ENCODE data around the gene PAQR5. TPM values are rescaled to one million over a fixed set of nuclear protein-coding genes. Genes with fewer than 3 reads are reported as not detected.
"Not testable (repeated sequence)": the region's sequence is repeated elsewhere in the genome, so short reads cannot be mapped to it uniquely, and the experiment has no call there.

PAQR5 gene
- total RNA-seq, 1 experiment from 2014 or later: 4.9 TPM

GRCh38 chr15:69380726-69381105 lies 82.0 kb downstream of the PAQR5 start:
- Histone ChIP-seq H3K9me3 (ENCODE audit: insufficient read depth, low read depth) (no peaks in the 10 kb centered on the region), H3K27me3 (ENCODE audit: insufficient read depth, low read depth) (no peaks in the 10 kb centered on the region), H3K4me1 (replicated peaks; ENCODE audit: insufficient read depth) (no peaks in the 10 kb centered on the region), H2AFZ (no peak overlapping the region), H3K9me2 (ENCODE audit: insufficient read depth) (no peaks in the 10 kb centered on the region), H3F3A (ENCODE audit: insufficient read depth, low read depth) (no peaks in the 10 kb centered on the region), H3K36me3 (ENCODE audit: low read depth) (no peaks in the 10 kb centered on the region), H4K20me1 (ENCODE audit: insufficient read depth) (no peaks in the 10 kb centered on the region), H3K79me2 (ENCODE audit: low read depth) (no peaks in the 10 kb centered on the region), H3K4me2 (no peak overlapping the region), H3K27ac (no peak overlapping the region), H3K4me3 (no peak overlapping the region)
- BruUV-seq (replicated peaks): no TSS peak
- intact Hi-C loops (cut with micrococcal nuclease; ENCODE audit: unreplicated experiment): no loop called here
- ChIA-PET POLR2A (ENCODE audit: unreplicated experiment) (no interaction called here), CTCF (interaction anchor here (0.6 kb wide), 1 partner anchor 57 kb away, joined by 10 read pairs; no protein-coding TSS in a partner anchor)
- no peak for TF ChIP-seq CTCF (conservative IDR thresholded peaks at IDR 0.05)
- TF ChIP-seq EZH2 (IDR thresholded peaks at IDR 0.05; ENCODE audit: low read depth): no peak
- DNase-seq: no peak

DNA sequence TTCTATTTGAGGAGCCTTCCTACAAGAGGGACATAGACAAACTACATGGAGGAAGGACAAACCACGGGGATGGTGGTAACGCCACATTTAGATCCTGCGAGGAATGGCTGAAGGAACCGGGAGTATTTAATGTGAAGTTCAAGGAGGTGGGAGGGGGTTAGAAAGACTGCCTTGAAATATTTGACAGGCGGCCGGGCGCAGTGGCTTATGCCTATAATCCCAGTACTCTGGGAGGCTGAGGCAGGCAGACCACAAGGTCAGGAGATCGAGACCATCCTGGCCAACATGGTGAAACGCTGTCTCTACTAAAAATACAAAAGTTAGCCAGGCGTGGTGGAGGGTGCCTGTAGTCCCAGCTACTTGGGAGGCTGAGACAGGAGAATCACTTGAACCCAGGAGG lies 83.5 kb downstream of the PAQR5 start:
- H3K36me3 ChIP-seq (ENCODE audit: low read depth); H3K79me2 ChIP-seq (ENCODE audit: low read depth); H3K4me1 ChIP-seq (replicated peaks; ENCODE audit: insufficient read depth); H3K4me2 ChIP-seq; H3K9me3 ChIP-seq (ENCODE audit: insufficient read depth, low read depth); BruUV-seq (replicated peaks); CTCF ChIA-PET; H4K20me1 ChIP-seq (ENCODE audit: insufficient read depth); H3F3A ChIP-seq (ENCODE audit: insufficient read depth, low read depth); H3K4me3 ChIP-seq; H2AFZ ChIP-seq; intact Hi-C loops (cut with micrococcal nuclease; ENCODE audit: unreplicated experiment); H3K9me2 ChIP-seq (ENCODE audit: insufficient read depth); H3K27ac ChIP-seq; H3K27me3 ChIP-seq (ENCODE audit: insufficient read depth, low read depth); DNase-seq: not testable (repeated sequence)
- POLR2A ChIA-PET (ENCODE audit: unreplicated experiment): interaction anchor here (0.6 kb wide), 1 partner anchor 99 kb away, joined by 4 read pairs; no protein-coding TSS in a partner anchor

- DNase-seq; intact Hi-C loops (cut with micrococcal nuclease; ENCODE audit: unreplicated experiment); H3K9me3 ChIP-seq (ENCODE audit: insufficient read depth, low read depth); H3K36me3 ChIP-seq (ENCODE audit: low read depth); CTCF ChIA-PET; BruUV-seq (replicated peaks); H3K79me2 ChIP-seq (ENCODE audit: low read depth); H3K27ac ChIP-seq; H2AFZ ChIP-seq; H3K9me2 ChIP-seq (ENCODE audit: insufficient read depth); H4K20me1 ChIP-seq (ENCODE audit: insufficient read depth); H3K4me2 ChIP-seq; H3K4me3 ChIP-seq; H3F3A ChIP-seq (ENCODE audit: insufficient read depth, low read depth); H3K27me3 ChIP-seq (ENCODE audit: insufficient read depth, low read depth); POLR2A ChIA-PET (ENCODE audit: unreplicated experiment): not testable (repeated sequence)
- H3K4me1 ChIP-seq (replicated peaks; ENCODE audit: insufficient read depth): peaks cover 16% of the 10 kb centered on the region
These were observed 85.4 kb downstream of the PAQR5 start for GRCh38 chr15:69384066-69384465.

GRCh38 chr15:69384626-69385598 lies 86.2 kb downstream of the PAQR5 start:
- Histone ChIP-seq H3K27me3 (ENCODE audit: insufficient read depth, low read depth) (no peaks in the 10 kb centered on the region), H2AFZ (no peak overlapping the region), H3K4me3 (no peak overlapping the region), H3K4me2 (no peak overlapping the region), H3K9me3 (ENCODE audit: insufficient read depth, low read depth) (no peaks in the 10 kb centered on the region), H3K27ac (no peak overlapping the region), H3F3A (ENCODE audit: insufficient read depth, low read depth) (no peaks in the 10 kb centered on the region), H3K9me2 (ENCODE audit: insufficient read depth) (no peaks in the 10 kb centered on the region), H3K36me3 (ENCODE audit: low read depth) (no peaks in the 10 kb centered on the region), H3K79me2 (ENCODE audit: low read depth) (no peaks in the 10 kb centered on the region), H3K4me1 (replicated peaks; ENCODE audit: insufficient read depth) (peaks cover 22% of the 10 kb centered on the region), H4K20me1 (ENCODE audit: insufficient read depth) (no peaks in the 10 kb centered on the region)
- no TSS peak for BruUV-seq (replicated peaks)
- no peak for TF ChIP-seq EZH2 (IDR thresholded peaks at IDR 0.05; ENCODE audit: low read depth)
- no peak for TF ChIP-seq CTCF (conservative IDR thresholded peaks at IDR 0.05)
- no peak for DNase-seq
- CTCF ChIA-PET: no interaction called here
- intact Hi-C loops (cut with micrococcal nuclease; ENCODE audit: unreplicated experiment): no loop called here
- POLR2A ChIA-PET (ENCODE audit: unreplicated experiment): no interaction called here
